ENCODE data around the gene PKD1.

Gene PKD1

DNA sequence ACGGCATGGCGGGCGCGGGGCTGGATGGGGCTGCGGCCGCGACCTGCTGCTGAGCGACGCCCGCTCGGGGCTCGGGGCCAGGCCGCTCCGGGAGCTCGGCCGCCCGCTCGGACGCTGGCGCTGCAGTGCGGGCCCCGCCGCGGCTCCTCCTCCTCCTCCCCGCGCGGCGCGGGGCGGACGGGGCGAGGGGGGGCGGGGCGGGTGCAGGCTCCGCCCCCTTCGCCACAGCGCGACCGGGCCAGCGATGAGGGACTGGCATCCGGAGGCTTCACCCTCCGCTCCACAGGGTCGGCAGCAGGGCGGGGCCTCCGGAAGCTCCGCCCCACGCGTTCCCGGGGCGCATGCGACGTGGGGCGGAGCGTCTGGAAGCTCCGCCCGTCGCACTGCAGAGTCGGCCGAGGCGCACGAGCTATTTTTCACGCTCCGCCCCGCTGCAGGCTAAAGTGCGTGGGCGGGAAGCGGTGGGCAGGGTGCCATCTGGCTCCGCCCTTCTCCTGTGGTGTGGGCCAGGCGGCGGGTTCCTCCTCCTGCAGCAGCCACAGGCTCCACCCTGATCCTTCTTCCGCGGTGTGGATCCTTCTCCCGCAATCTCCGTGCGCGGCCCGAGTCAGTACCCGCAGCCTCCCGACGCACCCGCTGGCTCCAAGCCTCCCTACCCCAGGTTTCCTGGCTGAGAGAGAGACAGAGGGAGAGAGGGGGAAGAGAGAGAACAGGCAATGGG is at the start of gene PKD1:
TSS of gene PKD1 (minus strand) at position 129 of the 721 bp plus-strand sequence. CDS start 209 bp downstream, outside the sequence.
- peak; percentile 90 for DNase-seq

DNA sequence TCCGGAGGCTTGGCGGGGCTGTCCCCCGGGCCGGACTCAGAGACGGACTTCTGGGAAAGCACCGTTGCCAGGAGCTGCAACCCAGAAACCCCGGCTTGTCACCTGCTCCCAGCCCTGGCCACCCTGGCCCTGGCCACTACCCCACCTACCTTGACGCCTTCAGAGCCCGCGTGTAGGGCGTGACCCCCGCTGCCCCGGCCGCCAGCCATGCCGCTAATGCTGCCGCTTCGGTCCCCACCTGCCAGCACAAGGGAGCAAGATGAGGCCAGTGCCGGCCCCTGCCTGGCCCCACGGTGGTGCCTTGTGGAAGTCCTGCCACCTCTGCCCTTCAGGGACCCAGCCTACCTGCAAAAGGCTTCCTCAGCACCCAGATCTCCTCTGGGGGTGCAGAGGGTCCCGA is 49.3 kb upstream of the PKD1 start:
- no peak for DNase-seq

DNA sequence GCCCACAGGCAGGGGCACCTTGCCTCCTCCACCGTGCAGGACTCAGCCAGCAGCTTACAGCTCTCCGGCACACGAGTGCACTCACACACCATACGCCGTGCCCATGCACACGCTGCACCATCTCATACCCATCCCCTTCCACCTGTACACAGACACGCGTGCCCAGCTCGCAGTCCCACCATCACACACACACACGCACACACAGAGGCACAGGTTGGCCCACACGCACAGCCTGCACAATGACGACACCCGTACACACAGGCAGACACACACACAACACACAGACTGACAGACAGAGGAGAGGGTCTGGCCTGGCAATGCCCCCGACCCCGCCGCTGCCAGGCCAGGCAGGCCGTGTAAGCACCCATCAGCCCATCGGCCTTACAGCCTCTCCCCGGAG is 48.6 kb upstream of the PKD1 start:
- DNase-seq = no peak

GRCh38 chr16:2183671-2184070 is 48.0 kb upstream of the PKD1 start:
- DNase-seq = no peak

GRCh38 chr16:2181952-2182351 is 46.3 kb upstream of the PKD1 start:
- no peak for DNase-seq

DNA sequence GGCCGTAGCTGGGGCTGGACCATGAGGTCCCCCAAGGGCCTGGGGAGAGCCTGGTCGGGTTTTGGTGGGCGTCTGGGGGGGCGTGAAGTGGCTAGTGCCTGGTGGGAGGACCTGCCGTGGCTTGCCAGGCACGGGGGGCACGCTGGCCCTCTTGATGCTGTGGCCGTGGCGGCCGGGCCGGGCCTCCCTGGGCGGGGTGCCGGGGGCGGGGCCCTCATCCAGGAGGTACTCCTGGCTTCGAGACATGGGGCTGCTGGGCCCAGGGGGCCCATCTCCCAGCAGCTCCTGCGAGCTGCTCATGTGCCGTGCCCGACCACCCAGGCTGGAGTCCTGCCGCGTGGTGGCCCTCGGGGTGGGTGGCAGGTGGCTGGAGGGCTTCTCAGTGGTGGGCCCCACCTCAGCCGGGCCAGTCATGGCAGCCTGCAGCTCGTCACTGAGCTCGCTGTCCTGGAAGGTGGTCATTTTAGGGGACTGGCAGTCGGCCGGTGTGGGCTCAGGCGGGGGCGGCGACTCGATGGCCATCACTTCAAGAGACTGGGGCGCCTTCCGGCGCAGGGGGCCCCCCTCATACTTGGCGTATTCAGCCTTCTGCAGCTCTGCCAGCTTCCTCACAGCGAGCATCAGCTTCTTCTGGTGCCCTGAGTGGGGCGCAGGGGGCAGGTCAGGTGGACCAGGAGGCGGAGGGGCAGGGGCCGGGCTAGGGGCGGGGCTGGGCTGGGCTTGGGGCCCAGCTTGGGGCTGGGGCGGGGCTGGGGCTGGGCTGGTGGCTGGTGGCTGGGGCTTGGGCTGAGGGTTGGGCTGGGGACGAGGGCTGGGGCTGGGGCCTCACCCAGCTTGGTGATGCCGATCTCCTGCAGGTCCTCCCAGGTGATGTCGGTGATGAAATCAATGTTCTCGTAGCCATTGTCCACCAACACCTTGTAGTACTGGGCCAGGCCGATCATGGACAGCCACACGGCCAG is 45.5 kb upstream of the PKD1 start:
- DNase-seq = no peak

- no peak for DNase-seq
Measured at GRCh38 chr16:2180461-2180860, 44.8 kb upstream of the PKD1 start.

DNA sequence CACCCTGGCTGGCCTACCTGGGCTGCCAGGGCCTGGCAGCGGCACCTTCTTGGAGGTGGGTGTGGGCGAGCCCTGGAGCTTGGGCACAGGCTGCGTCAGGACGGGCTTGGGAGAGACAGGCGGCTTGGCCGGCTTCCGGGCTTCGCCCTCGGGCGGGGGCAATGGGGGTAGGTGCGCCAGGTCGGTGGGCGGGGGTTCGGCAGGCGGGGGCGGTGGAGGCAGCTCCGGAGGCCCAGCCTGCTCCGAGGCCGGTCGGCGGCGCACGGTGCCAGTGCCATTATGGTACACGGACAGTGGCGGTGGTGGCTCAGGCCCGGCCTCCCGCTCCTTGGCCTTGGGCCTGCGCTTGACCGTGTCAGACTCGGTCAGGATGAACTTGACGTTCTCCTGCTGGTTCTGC is 43.9 kb upstream of the PKD1 start:
- no peak for DNase-seq

DNA sequence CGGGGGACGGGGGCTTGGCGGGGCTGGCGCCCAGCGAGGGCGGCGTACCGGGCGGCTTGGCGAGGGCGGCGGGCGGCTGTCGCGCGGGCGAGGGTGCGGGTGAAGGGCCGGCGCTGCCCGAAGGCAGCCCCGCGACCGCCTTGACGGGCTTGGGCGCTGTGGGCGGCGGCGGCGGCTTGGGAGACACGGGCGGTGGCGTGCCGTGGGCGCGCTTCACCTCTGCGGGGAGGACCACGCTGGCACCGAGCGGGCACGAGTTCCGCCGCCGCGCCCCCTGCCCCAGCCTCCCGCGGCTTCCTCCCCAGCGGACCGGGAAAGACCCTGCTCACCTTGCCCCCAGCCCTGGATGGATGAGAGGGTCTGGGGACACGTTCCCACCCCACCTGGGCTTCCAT is 43.4 kb upstream of the PKD1 start:
- no peak for DNase-seq

- no peak for DNase-seq
Measured at GRCh38 chr16:2178321-2179106, 42.8 kb upstream of the PKD1 start.

GRCh38 chr16:2177561-2177960 is 41.9 kb upstream of the PKD1 start:
- no peak for DNase-seq

GRCh38 chr16:2177101-2177500 is 41.4 kb upstream of the PKD1 start:
- DNase-seq = no peak

GRCh38 chr16:2176047-2176446 is 40.3 kb upstream of the PKD1 start:
- no peak for DNase-seq

DNA sequence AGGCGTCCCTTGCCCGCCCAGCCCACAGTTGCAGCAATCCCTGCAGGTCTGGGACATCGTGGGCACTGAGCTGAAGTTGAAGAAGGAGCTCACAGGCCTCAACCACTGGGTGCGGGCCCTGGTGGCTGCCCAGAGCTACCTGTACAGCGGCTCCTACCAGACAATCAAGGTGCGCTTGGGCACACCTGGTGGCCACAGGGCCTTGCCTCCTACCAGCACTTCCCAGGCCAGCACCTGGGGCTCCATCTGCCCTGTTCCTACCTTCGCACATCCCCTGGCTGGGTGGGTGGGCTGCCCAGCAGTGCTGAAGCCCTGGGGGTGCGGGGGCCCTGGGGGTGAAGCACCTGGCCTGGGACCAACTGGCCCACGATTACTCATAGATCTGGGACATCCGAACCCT is 39.8 kb upstream of the PKD1 start:
- no peak for DNase-seq

DNA sequence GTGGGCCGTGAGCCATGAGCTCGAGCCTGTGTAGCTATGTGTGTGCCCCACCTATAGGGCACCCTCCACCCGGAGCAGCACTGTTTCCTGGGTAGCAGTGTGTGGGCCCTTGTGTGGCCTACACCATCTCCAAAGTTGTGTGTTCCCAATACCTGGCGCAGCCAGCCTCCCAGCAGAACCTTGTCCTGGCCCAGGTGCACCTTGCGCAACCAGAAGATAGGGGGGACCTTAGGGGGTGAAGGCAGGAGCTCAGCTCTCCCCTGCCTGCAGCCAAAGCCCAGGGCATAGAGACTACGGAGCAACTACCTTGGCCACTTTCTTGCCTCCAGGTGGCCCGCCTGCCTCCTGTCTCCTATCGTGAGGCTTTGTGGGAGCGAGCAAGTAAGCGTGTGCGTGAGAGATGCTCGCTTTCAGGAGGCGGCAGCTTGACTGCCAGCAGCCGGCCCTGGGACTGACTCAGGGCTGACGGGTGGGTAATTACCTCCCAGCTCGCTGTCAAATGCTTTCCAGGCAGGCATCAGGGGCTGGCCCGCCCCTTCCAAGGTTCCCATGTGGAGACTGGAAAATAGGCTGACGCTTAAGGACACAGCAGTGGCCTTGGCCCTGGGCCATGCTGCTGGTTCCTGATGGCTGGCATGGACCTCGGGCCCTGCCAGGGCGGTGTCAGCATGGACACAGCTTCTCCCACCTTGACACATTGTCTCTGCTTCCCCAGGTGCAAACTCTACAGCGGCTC is 38.9 kb upstream of the PKD1 start:
- DNase-seq = no peak

- DNase-seq = no peak
Measured at GRCh38 chr16:2173916-2174315, 38.2 kb upstream of the PKD1 start.

- DNase-seq = no peak
Measured at GRCh38 chr16:2173366-2173765, 37.7 kb upstream of the PKD1 start.

DNA sequence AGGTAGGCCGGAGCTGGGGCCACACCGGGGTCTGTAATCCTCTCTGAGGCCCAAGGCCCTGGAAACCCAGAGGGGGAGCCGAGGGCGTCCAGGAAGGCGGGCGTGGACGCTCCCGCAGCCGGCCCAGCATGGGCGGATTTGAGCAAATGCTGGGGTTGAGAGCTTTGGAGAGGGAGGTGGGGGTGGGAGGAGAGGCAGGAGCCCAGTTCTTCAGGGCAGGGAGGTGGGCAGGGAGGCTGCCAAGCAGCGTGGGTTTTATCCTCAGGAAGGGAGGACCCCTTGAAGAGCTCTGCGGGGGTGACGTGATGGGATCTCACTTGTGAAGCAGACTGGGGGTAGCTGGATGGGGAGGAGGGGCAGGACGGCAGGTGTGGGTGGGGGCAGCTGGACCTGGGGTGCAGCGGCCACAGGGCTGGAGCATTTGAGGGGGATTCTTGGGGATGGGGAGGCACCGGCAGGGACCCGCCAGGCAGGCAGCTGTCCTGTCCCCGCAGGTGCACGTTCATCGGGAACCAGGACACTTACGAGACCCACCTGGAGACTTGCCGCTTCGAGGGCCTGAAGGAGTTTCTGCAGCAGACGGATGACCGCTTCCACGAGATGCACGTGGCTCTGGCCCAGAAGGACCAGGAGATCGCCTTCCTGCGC is 37.1 kb upstream of the PKD1 start:
- no peak for DNase-seq

- no peak for DNase-seq
Measured at GRCh38 chr16:2171601-2172178, 36.0 kb upstream of the PKD1 start.

DNA sequence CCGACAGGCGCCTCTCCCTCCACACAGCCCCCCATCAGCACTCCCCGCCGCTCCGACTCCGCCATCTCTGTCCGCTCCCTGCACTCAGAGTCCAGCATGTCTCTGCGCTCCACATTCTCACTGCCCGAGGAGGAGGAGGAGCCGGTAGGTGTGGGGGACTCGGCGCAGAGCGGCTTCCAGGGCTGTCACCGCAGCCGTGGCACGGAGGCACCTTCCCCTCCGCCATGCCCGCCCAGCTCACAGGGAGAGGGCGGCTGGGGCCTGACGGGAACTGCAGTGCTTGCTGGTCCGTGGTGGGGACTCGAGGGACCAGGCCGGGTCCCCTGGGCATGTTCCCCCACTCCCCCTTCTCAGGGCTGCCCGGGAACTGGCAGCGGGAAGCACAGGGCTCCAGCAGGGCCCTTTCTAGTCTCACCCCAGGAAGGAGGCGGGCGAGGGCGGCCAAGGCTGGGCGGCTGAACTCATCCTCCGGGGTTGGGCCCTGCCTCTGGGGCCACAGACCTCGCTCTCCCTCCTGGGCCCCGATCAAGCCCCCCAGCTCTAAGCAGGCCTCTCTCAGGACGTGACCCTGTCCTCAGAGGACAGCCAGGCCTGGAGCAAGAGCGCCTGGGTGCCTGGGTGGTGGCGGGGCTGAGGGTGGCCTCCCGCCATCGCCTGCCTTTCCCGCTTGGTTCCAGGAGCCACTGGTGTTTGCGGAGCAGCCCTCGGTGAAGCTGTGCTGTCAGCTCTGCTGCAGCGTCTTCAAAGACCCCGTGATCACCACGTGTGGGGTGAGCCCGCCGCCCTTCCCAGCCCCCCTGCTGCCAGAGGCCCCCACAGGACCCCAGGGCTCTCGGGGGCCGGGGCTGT is 35.1 kb upstream of the PKD1 start:
- no peak for DNase-seq

- no peak for DNase-seq
Measured at GRCh38 chr16:2170080-2170479, 34.4 kb upstream of the PKD1 start.
